IMR-90 (cell line): ENCODE data around the gene NIBAN1. TPM values are rescaled to one million over a fixed set of nuclear protein-coding genes. Genes with fewer than 3 reads are reported as not detected.

Experiments
- ATAC-seq: fragments of 200-7000 bp; cut with Tn5 transposase; 2 replicates; pipeline ENCODE4 v1.9.1; 2020; ENCODE audit warnings: low read depth, mild to moderate bottlenecking, moderate library complexity
- BruUV-seq: library from RNA; stranded (reverse); fragments of 400-500 nt; replicated peaks from 2 replicates; lab custom pipeline; 2021; lab: Mats Ljungman, UMichigan
- CTCF ChIA-PET: fragments of 300-600 bp; formaldehyde crosslinking; extraction: SDS; loops from one replicate; lab custom pipeline; 2021; ENCODE audit warnings: antibody characterized with exemption; lab: Yijun Ruan, JAX
- POLR2A ChIA-PET: fragments of 300-600 bp; sonication (Branson Sonifier 250); formaldehyde crosslinking; loops from one replicate; lab custom pipeline; 2022; ENCODE audit warnings: antibody characterized with exemption; ENCODE audit not compliant: unreplicated experiment; lab: Charles Lee
- DNase-seq: peaks from one replicate; pipeline ENCODE4 v3.0.0; 2013
- H2AFZ ChIP-seq: replicated peaks from 2 replicates; pipeline ENCODE3; 2013; ENCODE audit warnings: low read length, mild to moderate bottlenecking; ENCODE audit not compliant: poor library complexity
- H2AK5ac ChIP-seq: 2 replicates; pipeline ENCODE4 v1.6.1; 2013; ENCODE audit warnings: low read depth, low read length, inconsistent platforms
- H2AK9ac ChIP-seq: replicated peaks from 2 replicates; pipeline ENCODE3; 2013; ENCODE audit warnings: mild to moderate bottlenecking, low read depth, low read length, moderate library complexity; ENCODE audit not compliant: poor library complexity
- H2BK120ac ChIP-seq: 2 replicates; pipeline ENCODE4 v1.6.1; 2013; ENCODE audit warnings: low read depth, low read length, inconsistent platforms
- H2BK15ac ChIP-seq: 3 replicates; pipeline ENCODE4 v1.6.1; 2013; ENCODE audit warnings: low read depth, low read length, inconsistent platforms
- H2BK20ac ChIP-seq: 2 replicates; pipeline ENCODE4 v1.6.1; 2013; ENCODE audit warnings: low read depth, mild to moderate bottlenecking, inconsistent platforms, low read length, moderate library complexity
- H2BK5ac ChIP-seq: 2 replicates; pipeline ENCODE4 v1.6.1; 2013; ENCODE audit warnings: mild to moderate bottlenecking, low read depth, low read length, inconsistent platforms; ENCODE audit not compliant: poor library complexity, severe bottlenecking
- H3K14ac ChIP-seq: replicated peaks from 2 replicates; pipeline ENCODE4 v1.6.1; 2013; ENCODE audit warnings: low read depth, low read length, inconsistent platforms
- H3K18ac ChIP-seq: 2 replicates; pipeline ENCODE4 v1.6.1; 2013; ENCODE audit warnings: low read depth, low read length, control low read depth
- H3K23ac ChIP-seq: 2 replicates; pipeline ENCODE4 v1.6.1; 2013; ENCODE audit warnings: low read depth, low read length, inconsistent platforms
- H3K27ac ChIP-seq: 2 replicates; pipeline ENCODE4 v1.5.1; 2013; ENCODE audit warnings: mild to moderate bottlenecking, control low read depth, low read length; ENCODE audit not compliant: insufficient read depth
- H3K27me3 ChIP-seq: 2 replicates; pipeline ENCODE4 v1.6.1; 2013; ENCODE audit warnings: low read length; ENCODE audit not compliant: control insufficient read depth, insufficient read depth
- H3K36me3 ChIP-seq: 2 replicates; pipeline ENCODE4 v1.6.1; 2013; ENCODE audit warnings: low read length, mixed read lengths; ENCODE audit not compliant: control insufficient read depth, insufficient read depth
- H3K4ac ChIP-seq: 2 replicates; pipeline ENCODE4 v1.6.1; 2013; ENCODE audit warnings: low read depth, low read length, inconsistent platforms
- H3K4me1 ChIP-seq: 2 replicates; pipeline ENCODE4 v1.6.1; 2013; ENCODE audit warnings: low read length, mixed read lengths; ENCODE audit not compliant: control insufficient read depth, insufficient read depth
- H3K4me2 ChIP-seq: 2 replicates; pipeline ENCODE4 v1.6.1; 2013; ENCODE audit warnings: low read depth, mild to moderate bottlenecking, control low read depth, low read length, moderate library complexity
- H3K4me3 ChIP-seq: 2 replicates; pipeline ENCODE4 v1.5.1; 2013; ENCODE audit warnings: low read depth, mild to moderate bottlenecking, control low read depth, low read length, moderate library complexity; ENCODE audit not compliant: insufficient read depth
- H3K56ac ChIP-seq: 2 replicates; pipeline ENCODE4 v1.6.1; 2013; ENCODE audit warnings: low read length, inconsistent platforms; ENCODE audit not compliant: insufficient read depth; ENCODE audit errors: extremely low read depth
- H3K79me1 ChIP-seq, 2 experiments: 2 replicates each; pipeline ENCODE4 v1.6.1; 2013; ENCODE audit warnings: low read length in 2 of 2, inconsistent platforms in 1 of 2, low read depth in 1 of 2
- H3K9ac ChIP-seq: 2 replicates; pipeline ENCODE4 v1.6.1; 2013; ENCODE audit warnings: low read depth, low read length, control low read depth
- H3K9me1 ChIP-seq: 2 replicates; pipeline ENCODE4 v1.6.1; 2013; ENCODE audit warnings: low read length, inconsistent platforms; ENCODE audit not compliant: insufficient read depth
- H3K9me3 ChIP-seq: 2 replicates; pipeline ENCODE4 v1.6.1; 2013; ENCODE audit warnings: low read length; ENCODE audit not compliant: control insufficient read depth, insufficient read depth
- H4K20me1 ChIP-seq: 2 replicates; pipeline ENCODE4 v1.6.1; 2013; ENCODE audit warnings: low read length, inconsistent platforms; ENCODE audit not compliant: insufficient read depth
- H4K5ac ChIP-seq: 2 replicates; pipeline ENCODE4 v1.6.1; 2013; ENCODE audit warnings: mild to moderate bottlenecking, low read depth, low read length, control low read depth
- H4K8ac ChIP-seq, 2 experiments: 2 replicates each; pipeline ENCODE4 v1.6.1; 2013; ENCODE audit warnings: low read depth in 2 of 2, low read length in 2 of 2, control low read depth in 1 of 2, inconsistent platforms in 1 of 2
- H4K91ac ChIP-seq: 2 replicates; pipeline ENCODE4 v1.6.1; 2013; ENCODE audit warnings: low read depth, low read length, inconsistent platforms; ENCODE audit not compliant: insufficient read depth
- MAFK ChIP-seq: IDR thresholded peaks from 2 replicates; pipeline ENCODE4 v1.6.1; 2012; ENCODE audit warnings: low read depth, low read length, improper control_type of control experiment
- NFE2L2 ChIP-seq: fragments of 150-350 bp; IDR thresholded peaks from 2 replicates; pipeline ENCODE4 v1.6.1; 2016; ENCODE audit warnings: low read depth, mild to moderate bottlenecking, low read length
- RFX5 ChIP-seq: IDR thresholded peaks from 2 replicates; pipeline ENCODE4 v1.8.0; 2012; ENCODE audit warnings: low read depth, mild to moderate bottlenecking, low read length, moderate library complexity
- WGBS, 2 experiments: methylation state at CpG; one replicate each; pipeline versions ENCODE4 v1.1.5 to v1.1.7; 2013; ENCODE audit warnings: missing lambda C conversion rate in 2 of 2; ENCODE audit not compliant: insufficient read length in 1 of 2; ENCODE audit errors: extremely low coverage in 2 of 2; 5-methylcytosine and 5-hydroxymethylcytosine counted together
- dilution Hi-C: fragments of 300-500 bp; cut with HindIII; formaldehyde crosslinking; loops from one replicate; pipeline ENCODE4 v1.14.3; 2018; ENCODE audit warnings: low sequenced_read_pairs; ENCODE audit not compliant: unreplicated experiment
- in situ Hi-C: fragments of 300-500 bp; cut with MboI; formaldehyde crosslinking; loops from 3 replicates; pipeline ENCODE4 v1.14.3; 2019; ENCODE audit warnings: low sequenced_read_pairs, inconsistent platforms, mixed read lengths
- intact Hi-C: fragments of 100-400 bp; cut with micrococcal nuclease; formaldehyde crosslinking; loops from 2 replicates; pipeline ENCODE4 v1.10.0; 2022
- polyA plus RNA-seq, 3 experiments: library from polyadenylated mRNA; depleted of rRNA; stranded (reverse); fragments of >200 nt; gene quantifications; 2 replicates each; pipeline ENCODE4 v1.2.3, GENCODE V29; 2012; ENCODE audit warnings: low replicate concordance in 1 of 3
- total RNA-seq: library from RNA; depleted of rRNA; stranded (reverse); fragments of >200 nt; gene quantifications from 2 replicates; pipeline ENCODE4 v1.2.3, GENCODE V29; 2012
- TF ChIP-seq, protein P1 (sequence below): conservative IDR thresholded peaks from 2 replicates; pipeline ENCODE4 v1.5.1; 2012; ENCODE audit warnings: mild to moderate bottlenecking, low read depth, low read length, improper control_type of control experiment

The NIBAN1 gene
- total and polyA plus RNA-seq, 2 of the 4 experiments (the other 2 are of a cell fraction), result 4.0 to 10.0 TPM

DNA sequence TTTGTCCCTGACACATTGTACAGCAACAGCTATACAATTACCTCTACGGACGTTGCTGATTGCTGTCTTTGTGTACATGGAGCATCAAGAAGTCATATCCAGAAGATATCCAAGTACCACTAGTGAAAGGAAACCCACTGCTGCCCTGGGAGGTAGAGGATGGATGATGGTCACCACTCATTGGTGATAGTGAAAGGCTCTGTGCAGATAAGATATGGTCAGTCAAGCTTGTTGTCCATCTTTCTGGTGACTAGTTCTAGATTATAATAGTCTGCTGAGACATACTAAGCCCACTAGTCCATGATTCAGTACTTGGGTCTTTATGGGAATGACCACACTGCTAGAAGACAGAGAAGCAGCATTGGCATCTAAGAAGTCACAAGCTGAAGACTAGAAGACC lies 30.3 kb downstream of the NIBAN1 start:
- intact Hi-C loops (no loop called here), dilution Hi-C loops (no loop called here), in situ Hi-C loops (no loop called here)
- Histone ChIP-seq H3K27me3 (no peaks in the 10 kb centered on the region), H2BK15ac (no peak overlapping the region), H2BK5ac (no peak overlapping the region), H3K4me2 (no peak overlapping the region), H2AFZ (no peak overlapping the region), H3K9me3 (no peaks in the 10 kb centered on the region), H3K79me1 (peaks cover 13 to 23% of the 10 kb centered on the region in 2 experiments; a peak in 3 of 4 replicates), H3K4me3 (no peak overlapping the region), H4K91ac (no peak overlapping the region), H3K36me3 (no peaks in the 10 kb centered on the region), H4K8ac (no peak overlapping the region), H3K27ac (no peak overlapping the region), H3K4me1 (peaks cover 5% of the 10 kb centered on the region), H3K9me1 (no peaks in the 10 kb centered on the region; the same call in 1 of the 2 replicates), H2BK20ac (no peak overlapping the region), H2AK5ac (no peak overlapping the region), H2AK9ac (no peak overlapping the region), H2BK120ac (no peak overlapping the region), H3K14ac (no peak overlapping the region), H3K56ac (no peak overlapping the region), H4K5ac (no peak overlapping the region), H3K4ac (no peak overlapping the region), H3K18ac (no peak overlapping the region), H4K20me1 (no peaks in the 10 kb centered on the region; the same call in 1 of the 2 replicates), H3K23ac (no peak overlapping the region), H3K9ac (no peak overlapping the region)
- TF ChIP-seq NFE2L2, result no peak
- no peak for TF ChIP-seq MAFK
- TF ChIP-seq, protein P1, sequence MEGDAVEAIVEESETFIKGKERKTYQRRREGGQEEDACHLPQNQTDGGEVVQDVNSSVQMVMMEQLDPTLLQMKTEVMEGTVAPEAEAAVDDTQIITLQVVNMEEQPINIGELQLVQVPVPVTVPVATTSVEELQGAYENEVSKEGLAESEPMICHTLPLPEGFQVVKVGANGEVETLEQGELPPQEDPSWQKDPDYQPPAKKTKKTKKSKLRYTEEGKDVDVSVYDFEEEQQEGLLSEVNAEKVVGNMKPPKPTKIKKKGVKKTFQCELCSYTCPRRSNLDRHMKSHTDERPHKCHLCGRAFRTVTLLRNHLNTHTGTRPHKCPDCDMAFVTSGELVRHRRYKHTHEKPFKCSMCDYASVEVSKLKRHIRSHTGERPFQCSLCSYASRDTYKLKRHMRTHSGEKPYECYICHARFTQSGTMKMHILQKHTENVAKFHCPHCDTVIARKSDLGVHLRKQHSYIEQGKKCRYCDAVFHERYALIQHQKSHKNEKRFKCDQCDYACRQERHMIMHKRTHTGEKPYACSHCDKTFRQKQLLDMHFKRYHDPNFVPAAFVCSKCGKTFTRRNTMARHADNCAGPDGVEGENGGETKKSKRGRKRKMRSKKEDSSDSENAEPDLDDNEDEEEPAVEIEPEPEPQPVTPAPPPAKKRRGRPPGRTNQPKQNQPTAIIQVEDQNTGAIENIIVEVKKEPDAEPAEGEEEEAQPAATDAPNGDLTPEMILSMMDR, result no peak
- no peak for TF ChIP-seq RFX5
- ATAC-seq, result no peak
- ChIA-PET CTCF (no interaction called here), POLR2A (no interaction called here)
- no TSS peak for BruUV-seq
- WGBS, 2 experiments, result no CpG with 5 or more reads among the region's 2 CpGs
- no peak for DNase-seq
